ENCODE measurements around the gene NIPAL1. TPM values are rescaled to one million over a fixed set of nuclear protein-coding genes. Genes with fewer than 3 reads are reported as not detected.

Gene NIPAL1
- 10 to 100 TPM in 3 of 4 donors, 1 to 10 TPM in 1; 5.0 to 26.3 (median 13.8) TPM for total RNA-seq

DNA sequence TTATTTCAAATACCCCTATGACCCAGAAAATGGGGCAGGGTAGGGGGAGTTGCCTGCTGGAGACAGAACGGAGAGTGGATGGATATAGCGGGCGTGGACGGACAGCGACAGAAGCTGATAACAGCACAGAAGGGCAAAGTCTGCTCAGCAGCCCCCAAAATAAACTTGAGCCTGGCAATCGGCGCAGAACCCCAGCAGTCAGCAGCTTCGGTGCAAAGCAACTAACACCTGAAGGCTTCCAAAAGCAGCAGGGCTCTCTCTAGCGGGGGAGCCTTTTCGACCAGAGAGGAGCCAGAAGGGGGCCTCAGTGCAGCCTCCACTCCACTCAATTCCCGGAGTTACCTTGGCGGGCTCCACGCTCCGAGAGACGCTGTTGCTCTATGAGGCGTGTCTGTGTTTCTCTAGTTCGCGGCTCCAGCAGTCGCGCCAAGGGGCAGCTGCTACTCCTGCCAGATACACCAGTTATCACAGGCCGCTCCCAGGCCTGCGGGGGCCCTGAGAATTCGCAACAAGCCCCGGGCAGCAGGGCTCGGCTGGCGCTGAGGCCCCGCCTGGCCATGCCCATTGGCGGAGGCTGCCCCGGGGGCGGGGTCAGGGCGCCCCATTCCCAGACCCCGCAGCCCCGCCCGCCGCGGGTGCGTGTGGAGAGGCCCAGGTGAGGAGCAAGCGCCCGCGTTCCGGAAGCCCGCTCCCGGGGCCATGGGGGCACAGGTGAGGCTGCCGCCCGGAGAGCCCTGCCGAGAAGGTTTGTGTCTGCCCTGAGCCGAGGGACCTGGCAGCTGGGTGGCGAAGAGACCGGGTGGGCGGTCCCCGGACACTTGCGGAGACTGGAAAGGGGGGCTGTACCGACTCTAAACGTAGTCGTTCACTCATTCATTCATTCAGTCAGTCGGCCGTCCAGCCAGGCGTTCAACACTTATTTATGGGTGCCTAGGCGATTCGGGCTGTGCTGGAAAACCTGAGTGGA, at the start of gene NIPAL1, which contains the start of gene CNGA1:
Gene NIPAL1, plus strand, starts transcription at position 632 of the 967 bp plus-strand sequence. Its CDS starts 68 bp downstream, at position 700.
Gene CNGA1, minus strand, starts transcription at position 541 of the 967 bp plus-strand sequence. CDS start 63,992 bp downstream, outside the sequence.
- Histone ChIP-seq H3K4me3 (peak within 1 kb of the TSS; percentile 46 to 81 (median 70)), H3K36me3 (no peaks in the 10 kb centered on the region), H3K27me3 (no peaks in the 10 kb centered on the region), H3K4me1 (peaks cover 0 to 5% (median 2%) of the 10 kb centered on the region in 4 donors), H3K27ac (peak within 1 kb of the TSS; percentile 8 to 96 (median 78)), H3K9me3 (no peaks in the 10 kb centered on the region)
- DNase-seq, result peak; percentile 63 to 95 (median 92)
- TF ChIP-seq CTCF (IDR thresholded peaks at IDR 0.05) (peak in 4 of 6 experiments; percentile 3 to 21 (median 8)), POLR2A (IDR thresholded peaks at IDR 0.05) (peak; percentile 82 to 86)

GRCh38 chr4:47968847-47969246, 47.7 kb upstream of the NIPAL1 start:
- no peak overlapping the region for H3K27ac ChIP-seq

DNA sequence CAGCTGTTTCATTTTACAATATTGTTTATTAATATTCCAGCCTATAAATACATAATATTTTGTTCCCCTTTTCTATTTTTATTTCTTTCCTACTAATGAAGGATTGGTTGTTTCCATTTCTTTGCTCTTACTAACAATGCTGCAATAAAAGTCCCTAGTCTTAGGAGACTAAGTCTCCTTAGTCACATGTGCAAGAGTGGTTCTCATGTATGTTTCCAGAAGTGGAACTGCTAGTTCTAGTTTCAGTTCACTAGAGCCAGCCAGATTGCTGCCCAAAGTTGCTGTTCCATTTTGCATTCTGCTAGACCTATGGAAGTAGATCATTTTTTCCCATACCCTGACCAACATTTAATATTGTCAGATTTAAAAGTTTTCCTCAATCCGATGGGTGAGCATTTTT, 44.4 kb upstream of the NIPAL1 start:
- Histone ChIP-seq H3K27ac (no peak overlapping the region), H3K4me3 (no peak overlapping the region), H3K36me3 (no peaks in the 10 kb centered on the region), H3K4me1 (no peaks in the 10 kb centered on the region), H3K9me3 (no peaks in the 10 kb centered on the region), H3K27me3 (no peaks in the 10 kb centered on the region)
- no peak for DNase-seq
- TF ChIP-seq CTCF (IDR thresholded peaks at IDR 0.05) (no peak), POLR2A (IDR thresholded peaks at IDR 0.05) (no peak)

More at GRCh38 chr4:47968847-47969246, 47.7 kb upstream of the NIPAL1 start:
- Histone ChIP-seq H3K36me3 (no peaks in the 10 kb centered on the region), H3K4me3 (no peak overlapping the region), H3K4me1 (no peaks in the 10 kb centered on the region), H3K27me3 (no peaks in the 10 kb centered on the region), H3K9me3 (no peaks in the 10 kb centered on the region)
- no peak for TF ChIP-seq POLR2A (IDR thresholded peaks at IDR 0.05)
- TF ChIP-seq CTCF (IDR thresholded peaks at IDR 0.05), result no peak
- no peak for DNase-seq

GRCh38 chr4:47972721-47973120, 43.9 kb upstream of the NIPAL1 start:
- no peaks in the 10 kb centered on the region for H3K9me3 ChIP-seq
- no peaks in the 10 kb centered on the region for H3K4me1 ChIP-seq
- no peaks in the 10 kb centered on the region for H3K36me3 ChIP-seq
- DNase-seq, result no peak
- no peak overlapping the region for H3K4me3 ChIP-seq
- no peaks in the 10 kb centered on the region for H3K27me3 ChIP-seq
- H3K27ac ChIP-seq, result no peak overlapping the region
- no peak for TF ChIP-seq POLR2A (IDR thresholded peaks at IDR 0.05)
- TF ChIP-seq CTCF (IDR thresholded peaks at IDR 0.05), result no peak

DNA sequence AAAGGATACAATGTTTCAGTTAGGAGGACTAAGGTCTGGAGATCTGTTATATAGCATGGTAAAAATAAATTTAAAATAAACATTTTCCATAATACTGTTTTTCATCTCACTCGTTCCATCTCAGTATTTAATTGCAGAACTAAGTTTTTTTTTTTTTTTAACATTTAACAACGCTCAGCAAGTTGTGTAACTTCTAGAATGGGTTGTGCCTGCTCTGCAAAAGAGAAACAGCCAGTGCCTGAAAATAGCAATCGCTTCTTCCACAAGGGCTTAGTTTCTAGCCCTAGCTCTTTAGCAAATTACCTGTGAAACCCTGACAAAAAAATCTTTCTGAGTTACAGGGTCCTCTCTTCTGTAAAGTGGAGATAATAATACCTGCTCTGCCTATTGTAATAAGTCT, 42.0 kb upstream of the NIPAL1 start:
- Histone ChIP-seq H3K27me3 (no peaks in the 10 kb centered on the region), H3K4me3 (no peak overlapping the region), H3K9me3 (no peaks in the 10 kb centered on the region), H3K4me1 (no peaks in the 10 kb centered on the region), H3K27ac (no peak overlapping the region), H3K36me3 (no peaks in the 10 kb centered on the region)
- no peak for TF ChIP-seq CTCF (IDR thresholded peaks at IDR 0.05)
- DNase-seq, result no peak
